CD14-positive monocyte (primary cell): ENCODE data around the gene PRR23B. TPM values are rescaled to one million over a fixed set of nuclear protein-coding genes. Genes with fewer than 3 reads are reported as not detected.

Experiments
- DNase-seq, 3 donors: peaks; one replicate each; pipeline ENCODE4 v3.0.0-alpha.2; 2011 to 2022
- H2AFZ ChIP-seq: 2 replicates; pipeline ENCODE4 v1.6.0; 2012; ENCODE audit warnings: mild to moderate bottlenecking, low read depth, low read length, inconsistent platforms; ENCODE audit not compliant: insufficient read depth, poor library complexity, severe bottlenecking
- H3K27ac ChIP-seq, 2 donors: 1 replicate in 1 of 2; 2 replicates in 1 of 2; pipeline ENCODE4 v1.5.1; 2012 to 2013; ENCODE audit warnings: low read length in 2 of 2, control low read depth in 1 of 2, inconsistent platforms in 1 of 2, low read depth in 1 of 2, mild to moderate bottlenecking in 1 of 2
- H3K27me3 ChIP-seq, 2 donors: one replicate each; pipeline versions ENCODE4 v1.6.0 to v1.6.1; 2011 to 2013; ENCODE audit warnings: low read length in 2 of 2; ENCODE audit not compliant: control insufficient read depth in 2 of 2, insufficient read depth in 2 of 2
- H3K36me3 ChIP-seq, 2 donors: replicated peaks in 1 of 2; 1 replicate in 1 of 2; 2 replicates in 1 of 2; pipeline versions ENCODE4 v1.5.1 to v1.6.1; 2012 to 2013; ENCODE audit warnings: low read length in 2 of 2, control low read depth in 1 of 2, inconsistent platforms in 1 of 2, mild to moderate bottlenecking in 1 of 2; ENCODE audit not compliant: insufficient read depth in 2 of 2, control insufficient read depth in 1 of 2
- H3K4me1 ChIP-seq, 2 donors: 1 replicate in 1 of 2; 2 replicates in 1 of 2; pipeline versions ENCODE4 v1.5.1 to v1.6.1; 2012 to 2013; ENCODE audit warnings: low read length in 2 of 2, control low read depth in 1 of 2, inconsistent platforms in 1 of 2, mild to moderate bottlenecking in 1 of 2, moderate library complexity in 1 of 2; ENCODE audit not compliant: insufficient read depth in 2 of 2, control insufficient read depth in 1 of 2
- H3K4me2 ChIP-seq: replicated peaks from 2 replicates; pipeline ENCODE3; 2012; ENCODE audit warnings: low read length, moderate library complexity, mild to moderate bottlenecking; ENCODE audit not compliant: poor library complexity, severe bottlenecking; ENCODE audit errors: extremely low read depth
- H3K4me3 ChIP-seq, 3 experiments: fragments of 200-600 bp in 1 of 3; sonication (generic) in 1 of 3; replicated peaks in 1 of 3; 1 replicate in 2 of 3; 2 replicates in 1 of 3; pipeline ENCODE4 v1.5.1; 2011 to 2013; ENCODE audit warnings: low read length in 3 of 3, mild to moderate bottlenecking in 3 of 3, control low read depth in 2 of 3, low read depth in 2 of 3, inconsistent platforms in 1 of 3, moderate library complexity in 1 of 3
- H3K79me2 ChIP-seq: 2 replicates; pipeline ENCODE4 v1.6.0; 2012; ENCODE audit warnings: mild to moderate bottlenecking, control low read depth, inconsistent platforms, low read length, moderate library complexity; ENCODE audit not compliant: insufficient read depth
- H3K9ac ChIP-seq: 2 replicates; pipeline ENCODE4 v1.6.0; 2017; ENCODE audit warnings: low read length, mild to moderate bottlenecking; ENCODE audit not compliant: insufficient read depth, poor library complexity, severe bottlenecking
- H3K9me3 ChIP-seq, 2 donors: replicated peaks in 1 of 2; 1 replicate in 1 of 2; 2 replicates in 1 of 2; pipeline versions ENCODE4 v1.5.1 to v1.6.1; 2012 to 2013; ENCODE audit warnings: low read length in 2 of 2, control low read depth in 1 of 2; ENCODE audit not compliant: control insufficient read depth in 1 of 2, insufficient read depth in 1 of 2
- H4K20me1 ChIP-seq: 2 replicates; pipeline ENCODE4 v1.6.0; 2012; ENCODE audit warnings: mild to moderate bottlenecking, low read length, control low read depth, moderate library complexity; ENCODE audit not compliant: insufficient read depth
- H3K27ac Mint-ChIP-seq, 7 donors: one replicate each; pipeline ENCODE4 v1.8.0; 2020; ENCODE audit warnings: mild to moderate bottlenecking in 7 of 7, mixed read lengths in 7 of 7, moderate library complexity in 6 of 7, inconsistent platforms in 2 of 7
- H3K27me3 Mint-ChIP-seq, 3 donors: one replicate each; pipeline ENCODE4 v1.8.0; 2021 to 2022; ENCODE audit warnings: low read depth in 3 of 3, mild to moderate bottlenecking in 3 of 3, mixed read lengths in 3 of 3, moderate library complexity in 3 of 3, inconsistent platforms in 1 of 3
- H3K36me3 Mint-ChIP-seq, 2 donors: one replicate each; pipeline ENCODE4 v1.8.0; 2020; ENCODE audit warnings: mixed read lengths in 2 of 2, inconsistent platforms in 1 of 2, mild to moderate bottlenecking in 1 of 2
- H3K4me1 Mint-ChIP-seq: one replicate; pipeline ENCODE4 v1.8.0; 2020; ENCODE audit warnings: mild to moderate bottlenecking, mixed read lengths
- H3K4me3 Mint-ChIP-seq, 2 donors: one replicate each; pipeline ENCODE4 v1.8.0; 2020; ENCODE audit warnings: mild to moderate bottlenecking in 2 of 2, mixed read lengths in 2 of 2, moderate library complexity in 1 of 2
- H3K9me3 Mint-ChIP-seq, 7 donors: one replicate each; pipeline ENCODE4 v1.8.0; 2020 to 2022; ENCODE audit warnings: mixed read lengths in 7 of 7, mild to moderate bottlenecking in 6 of 7, moderate library complexity in 6 of 7, inconsistent platforms in 2 of 7
- WGBS: methylation state at CpG from one replicate; pipeline ENCODE4 v1.1.5; 2013; ENCODE audit warnings: missing lambda C conversion rate; ENCODE audit not compliant: insufficient coverage; 5-methylcytosine and 5-hydroxymethylcytosine counted together
- intact Hi-C, 2 donors: fragments of 100-400 bp; cut with micrococcal nuclease; formaldehyde crosslinking; loops; one replicate each; pipeline versions ENCODE4 v1.15.0 to v1.15.1; 2023
- polyA plus RNA-seq, 3 donors: library from polyadenylated mRNA; depleted of rRNA in 1 of 3; unstranded in 2 of 3; stranded (reverse) in 1 of 3; fragments of 300-500 nt in 2 of 3; fragments of >200 nt in 1 of 3; fragmentation: Illumina TruSeq in 2 of 3; gene quantifications; 1 replicate in 2 of 3; 2 replicates in 1 of 3; pipeline ENCODE4 v1.2.3, GENCODE V29; 2012 to 2021
- TF ChIP-seq, protein P1 (sequence below): fragments of 200-600 bp; IDR thresholded peaks from one replicate; pipeline ENCODE4 v1.8.0; 2022; ENCODE audit warnings: antibody characterized with exemption, mild to moderate bottlenecking

PRR23B gene
- polyA plus RNA-seq, 3 donors = not detected

DNA sequence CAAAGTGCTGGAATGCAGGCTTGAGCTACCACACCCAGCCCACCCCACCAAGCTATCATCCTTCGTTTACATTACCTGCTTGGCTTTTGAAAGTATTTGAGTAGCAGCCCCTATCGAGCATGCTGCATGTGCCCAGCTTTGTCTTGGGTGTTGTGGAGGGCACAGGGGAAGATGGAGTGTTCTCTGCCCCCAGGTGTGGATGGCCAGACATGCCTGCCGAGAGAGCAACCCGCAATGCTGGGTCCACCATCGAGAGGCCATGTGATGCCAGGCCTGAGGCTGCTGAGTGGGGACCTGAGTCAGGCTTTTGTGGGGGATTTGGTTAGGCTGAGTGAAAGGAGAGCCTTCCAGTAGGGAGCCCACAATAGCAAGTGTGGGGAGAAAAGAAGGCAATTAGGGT is 47.8 kb downstream of the PRR23B start:
- no peak overlapping the region for H3K4me3 Mint-ChIP-seq
- H3K9ac ChIP-seq = no peak overlapping the region
- intact Hi-C loops = no loop called here

DNA sequence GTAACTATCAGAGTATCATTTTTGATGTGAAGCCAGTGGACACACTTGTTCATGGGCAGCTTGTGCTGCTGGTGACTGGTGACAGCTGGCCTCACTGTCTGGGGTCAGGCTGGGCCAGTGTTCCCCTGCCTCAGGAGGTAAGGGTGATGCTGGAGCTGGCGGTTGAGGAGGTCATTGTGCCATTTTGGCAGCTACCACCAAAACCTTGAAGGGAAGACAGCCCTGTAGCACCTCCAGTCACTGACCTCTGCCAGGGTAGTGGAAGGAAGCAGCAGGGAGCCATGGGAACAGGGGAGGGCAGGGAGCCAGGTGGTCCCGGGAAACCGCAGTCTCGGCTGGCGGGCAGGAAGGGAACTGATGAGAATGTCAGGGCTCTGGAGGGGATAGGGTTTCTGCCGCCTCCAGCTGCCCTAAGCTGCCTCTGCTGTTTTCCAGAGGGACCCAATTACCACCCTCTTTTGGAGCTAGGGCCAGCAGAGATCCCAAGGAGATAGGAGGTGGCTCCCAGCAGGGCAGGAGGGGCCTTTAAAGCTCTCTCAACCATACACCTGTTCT is 48.9 kb downstream of the PRR23B start:
- H3K9ac ChIP-seq = no peak overlapping the region
- no peak overlapping the region for H3K4me2 ChIP-seq
- H3K27me3 ChIP-seq = peaks cover 0 to 6% of the 10 kb centered on the region in 2 donors
- H3K36me3 ChIP-seq = no peaks in the 10 kb centered on the region
- H3K4me3 ChIP-seq = no peak overlapping the region
- H3K36me3 Mint-ChIP-seq = no peaks in the 10 kb centered on the region
- no peaks in the 10 kb centered on the region for H4K20me1 ChIP-seq
- intact Hi-C loops = no loop called here
- peaks cover 13 to 31% (median 16%) of the 10 kb centered on the region in 3 donors for H3K27me3 Mint-ChIP-seq
- H3K4me3 Mint-ChIP-seq = no peak overlapping the region
- H3K4me1 ChIP-seq = no peaks in the 10 kb centered on the region
- no peak overlapping the region for H3K27ac Mint-ChIP-seq
- no peaks in the 10 kb centered on the region for H3K79me2 ChIP-seq
- H3K9me3 ChIP-seq = no peaks in the 10 kb centered on the region
- WGBS = 86% methylated on average over 2 of the region's 6 CpGs
- TF ChIP-seq, protein P1, sequence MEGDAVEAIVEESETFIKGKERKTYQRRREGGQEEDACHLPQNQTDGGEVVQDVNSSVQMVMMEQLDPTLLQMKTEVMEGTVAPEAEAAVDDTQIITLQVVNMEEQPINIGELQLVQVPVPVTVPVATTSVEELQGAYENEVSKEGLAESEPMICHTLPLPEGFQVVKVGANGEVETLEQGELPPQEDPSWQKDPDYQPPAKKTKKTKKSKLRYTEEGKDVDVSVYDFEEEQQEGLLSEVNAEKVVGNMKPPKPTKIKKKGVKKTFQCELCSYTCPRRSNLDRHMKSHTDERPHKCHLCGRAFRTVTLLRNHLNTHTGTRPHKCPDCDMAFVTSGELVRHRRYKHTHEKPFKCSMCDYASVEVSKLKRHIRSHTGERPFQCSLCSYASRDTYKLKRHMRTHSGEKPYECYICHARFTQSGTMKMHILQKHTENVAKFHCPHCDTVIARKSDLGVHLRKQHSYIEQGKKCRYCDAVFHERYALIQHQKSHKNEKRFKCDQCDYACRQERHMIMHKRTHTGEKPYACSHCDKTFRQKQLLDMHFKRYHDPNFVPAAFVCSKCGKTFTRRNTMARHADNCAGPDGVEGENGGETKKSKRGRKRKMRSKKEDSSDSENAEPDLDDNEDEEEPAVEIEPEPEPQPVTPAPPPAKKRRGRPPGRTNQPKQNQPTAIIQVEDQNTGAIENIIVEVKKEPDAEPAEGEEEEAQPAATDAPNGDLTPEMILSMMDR = no peak
- H3K27ac ChIP-seq = no peak overlapping the region
- no peaks in the 10 kb centered on the region for H3K4me1 Mint-ChIP-seq
- H2AFZ ChIP-seq = no peak overlapping the region
- DNase-seq = no peak
- peaks cover 0 to 2% (median 0%) of the 10 kb centered on the region in 7 donors for H3K9me3 Mint-ChIP-seq

More for the DNA sequence above, 47.8 kb downstream of the PRR23B start:
- no peak overlapping the region for H3K27ac ChIP-seq
- H2AFZ ChIP-seq = no peak overlapping the region
- H4K20me1 ChIP-seq = no peaks in the 10 kb centered on the region
- Mint-ChIP-seq H3K4me1 (no peaks in the 10 kb centered on the region), H3K27me3 (peaks cover 11 to 26% (median 14%) of the 10 kb centered on the region in 3 donors), H3K36me3 (no peaks in the 10 kb centered on the region), H3K27ac (peak overlapping the region in 1 of 7 donors; percentile 3), H3K9me3 (peaks cover 0 to 2% (median 0%) of the 10 kb centered on the region in 7 donors)
- H3K4me2 ChIP-seq = no peak overlapping the region
- H3K9me3 ChIP-seq = no peaks in the 10 kb centered on the region
- 91% methylated on average over 4 of the region's 5 CpGs for WGBS
- H3K27me3 ChIP-seq = peaks cover 0 to 6% of the 10 kb centered on the region in 2 donors
- no peak for DNase-seq
- TF ChIP-seq, protein P1 = no peak
- no peaks in the 10 kb centered on the region for H3K4me1 ChIP-seq
- H3K79me2 ChIP-seq = no peaks in the 10 kb centered on the region
- H3K36me3 ChIP-seq = no peaks in the 10 kb centered on the region
- no peak overlapping the region for H3K4me3 ChIP-seq

Other genes with a start within 250 kb of the PRR23B start
- 10 to 100 TPM; 14.1 to 33.6 (median 20.4) TPM for gene PIK3CB, start 186.0 kb downstream of the PRR23B start, polyA plus RNA-seq
- gene FOXL2, start 73.8 kb downstream of the PRR23B start, polyA plus RNA-seq = not detected
- not detected for gene FOXL2NB, start 73.7 kb downstream of the PRR23B start, polyA plus RNA-seq
- gene PRR23A, start 14.7 kb downstream of the PRR23B start, polyA plus RNA-seq = not detected
- gene PRR23C, start 24.0 kb upstream of the PRR23B start, polyA plus RNA-seq = not detected